Measurements from ENCODE around the gene KIN. TPM values are rescaled to one million over a fixed set of nuclear protein-coding genes. Genes with fewer than 3 reads are reported as not detected.

The KIN gene
- total RNA-seq, 1 experiment from 2014 or later, result 23.4 TPM

GRCh38 chr10:7744307-7744706 lies 43.5 kb downstream of the KIN start:
- H4K8ac ChIP-seq (replicated peaks; ENCODE audit: insufficient read length, low read depth, low read length), result no peak overlapping the region
- H2BK12ac ChIP-seq (ENCODE audit: insufficient read length, low read depth, low read length), result no peak overlapping the region
- H3K4me3 Mint-ChIP-seq, result no peak overlapping the region
- H3K9me3 Mint-ChIP-seq, result no peaks in the 10 kb centered on the region
- H4K91ac ChIP-seq (ENCODE audit: insufficient read length, low read depth, low read length), result no peak overlapping the region
- no peak overlapping the region for H3K18ac ChIP-seq (ENCODE audit: insufficient read length, low read depth, low read length)
- no peaks in the 10 kb centered on the region for H3K23me2 ChIP-seq (ENCODE audit: insufficient read length, low read depth, low read length, poor library complexity, severe bottlenecking)
- no peak overlapping the region for H4K5ac ChIP-seq (ENCODE audit: insufficient read length, low read depth, low read length)
- TF ChIP-seq CTCF (conservative IDR thresholded peaks at IDR 0.05), result no peak
- DNase-seq, result no peak
- no peak overlapping the region for H2BK15ac ChIP-seq (ENCODE audit: low read depth, low read length)
- peaks cover 2% of the 10 kb centered on the region; the same call in 1 of the 2 replicates for H3K27me3 Mint-ChIP-seq (ENCODE audit: low read depth)
- H3K4me2 ChIP-seq (ENCODE audit: insufficient read depth, insufficient read length, low read length), result no peak overlapping the region
- H3T11ph ChIP-seq (ENCODE audit: low read length), result no peak overlapping the region
- H3K4ac ChIP-seq (ENCODE audit: low read depth, low read length), result no peak overlapping the region
- H2AK5ac ChIP-seq (ENCODE audit: insufficient read length, low read length), result no peak overlapping the region
- H2AFZ ChIP-seq (ENCODE audit: low read length), result no peak overlapping the region
- no peak overlapping the region for H3K23ac ChIP-seq (ENCODE audit: insufficient read length, low read depth, low read length)
- no peak overlapping the region for H3K56ac ChIP-seq (ENCODE audit: insufficient read length, low read depth, low read length)
- no peak overlapping the region for H3K14ac ChIP-seq (ENCODE audit: insufficient read depth, low read length)
- no peak overlapping the region for H2BK5ac ChIP-seq (ENCODE audit: insufficient read length, low read length)
- H3K79me1 ChIP-seq (ENCODE audit: insufficient read depth, low read depth, low read length, poor library complexity, severe bottlenecking), result no peaks in the 10 kb centered on the region
- no peaks in the 10 kb centered on the region for H4K20me1 ChIP-seq (ENCODE audit: control insufficient read depth, insufficient read depth, insufficient read length)
- no peak overlapping the region for H3K27ac ChIP-seq (ENCODE audit: insufficient read length, low read depth, low read length)
- no CpG with 5 or more reads among the region's 8 CpGs for WGBS (ENCODE audit: extremely low coverage, insufficient read length, low lambda C conversion rate)
- no peak overlapping the region for H2BK20ac ChIP-seq (ENCODE audit: low read depth, low read length, poor library complexity, severe bottlenecking)
- no peaks in the 10 kb centered on the region for H3K4me1 Mint-ChIP-seq
- H3K9ac ChIP-seq (ENCODE audit: extremely low read depth, insufficient read length, low read length), result no peak overlapping the region
- H3K4me1 ChIP-seq (ENCODE audit: insufficient read depth, low read length), result no peaks in the 10 kb centered on the region
- no peaks in the 10 kb centered on the region for H3K9me3 ChIP-seq (ENCODE audit: control insufficient read depth, low read depth, low read length)
- no peaks in the 10 kb centered on the region for H3K27me3 ChIP-seq (ENCODE audit: insufficient read depth, low read length)
- no peak overlapping the region for H3K27ac Mint-ChIP-seq
- H2BK120ac ChIP-seq (ENCODE audit: low read depth, low read length, poor library complexity, severe bottlenecking), result no peak overlapping the region
- no peaks in the 10 kb centered on the region for H3K79me2 ChIP-seq (ENCODE audit: insufficient read depth, low read length)
- H3K36me3 Mint-ChIP-seq (ENCODE audit: insufficient read depth in 1 of 3, low read depth in 3 of 3), result no peaks in the 10 kb centered on the region
